Endometrial microvascular endothelial cells (primary cell): ENCODE data around the gene CCT6A. TPM values are rescaled to one million over a fixed set of nuclear protein-coding genes. Genes with fewer than 3 reads are reported as not detected.
"Not testable (repeated sequence)": the region's sequence is repeated elsewhere in the genome, so short reads cannot be mapped to it uniquely, and the experiment has no call there.

ENCODE experiments used
- in situ Hi-C: cut with HindIII; loops from 2 replicates; pipeline ENCODE4 v1.10.0; 2017; ENCODE audit warnings: low sequenced_read_pairs, low pct_unique_long_range_greater_than_20kb; ENCODE audit errors: inconsistent ontology term
- total RNA-seq: library from RNA; depleted of rRNA; stranded (reverse); fragments of >200 nt; gene quantifications from one replicate; pipeline ENCODE4 v1.2.3, GENCODE V29; 2015; ENCODE audit errors: inconsistent ontology term

CCT6A gene
- total RNA-seq, 1 donor from 2014 or later: 196 TPM

GRCh38 chr7:56087445-56087844 is 35.9 kb downstream of the CCT6A start:
- in situ Hi-C loops: no loop called here

GRCh38 chr7:56091591-56091990 is 40.0 kb downstream of the CCT6A start:
- in situ Hi-C loops: no loop called here

- in situ Hi-C loops: not testable (repeated sequence)
These were observed 40.8 kb downstream of the CCT6A start for GRCh38 chr7:56092388-56092787.

GRCh38 chr7:56092789-56093531 is 41.4 kb downstream of the CCT6A start, which contains the start of gene PHKG1:
Gene PHKG1 (minus strand): TSS chr7:56092952. CDS start chr7:56088941, 4,011 bp downstream.
- in situ Hi-C loops: no loop called here

GRCh38 chr7:56097700-56098099 is 46.1 kb downstream of the CCT6A start:
- in situ Hi-C loops: no loop called here

- in situ Hi-C loops: not testable (repeated sequence)
These were observed 46.8 kb downstream of the CCT6A start for GRCh38 chr7:56098187-56099008.

- in situ Hi-C loops: no loop called here
These were observed 48.1 kb downstream of the CCT6A start for GRCh38 chr7:56099653-56100052.

- in situ Hi-C loops: not testable (repeated sequence)
These were observed 52.6 kb downstream of the CCT6A start for GRCh38 chr7:56104138-56104537.

GRCh38 chr7:56105508-56105907 is 53.9 kb downstream of the CCT6A start:
- in situ Hi-C loops: no loop called here

GRCh38 chr7:56106108-56107073 is 54.8 kb downstream of the CCT6A start, which contains the start of gene CHCHD2:
Gene CHCHD2 (minus strand): TSS chr7:56106476. CDS start chr7:56106413, 63 bp downstream.
- in situ Hi-C loops: no loop called here

- in situ Hi-C loops: no loop called here
These were observed 56.3 kb downstream of the CCT6A start for GRCh38 chr7:56107954-56108258.

GRCh38 chr7:56110611-56111010 is 59.0 kb downstream of the CCT6A start:
- in situ Hi-C loops: no loop called here

GRCh38 chr7:56112244-56112643 is 60.7 kb downstream of the CCT6A start:
- in situ Hi-C loops: not testable (repeated sequence)

Other genes with a start within 250 kb of the CCT6A start
- gene SEPTIN14, start 189.0 kb upstream of the CCT6A start, total RNA-seq: not detected
- 1.7 TPM for gene ZNF713, start 164.3 kb upstream of the CCT6A start, total RNA-seq
- 7.1 TPM for gene MRPS17, start 99.9 kb upstream of the CCT6A start, total RNA-seq
- 54.8 TPM for gene NIPSNAP2, start 87.2 kb upstream of the CCT6A start, total RNA-seq
- gene PSPH, start 321 bp upstream of the CCT6A start, total RNA-seq: 61.0 TPM
- gene SUMF2, start 12.5 kb downstream of the CCT6A start, total RNA-seq: 120 TPM
- not detected for gene PHKG1, start 41.2 kb downstream of the CCT6A start, total RNA-seq
- 433 TPM for gene CHCHD2, start 54.7 kb downstream of the CCT6A start, total RNA-seq
- gene NUPR2, start 64.7 kb downstream of the CCT6A start, total RNA-seq: not detected